WERI-Rb-1 (cell line): Measurements from ENCODE around the gene DALRD3.

Experiments
- DNase-seq: peaks from one replicate; pipeline ENCODE4 v3.0.0-alpha.2; 2020
- H3K27ac ChIP-seq: fragments of 250-450 bp; sonication (Bioruptor Pico); 2 replicates; pipeline ENCODE4 v1.5.1; 2020; ENCODE audit warnings: mild to moderate bottlenecking, moderate library complexity
- H3K27me3 ChIP-seq: fragments of 250-450 bp; sonication (Bioruptor Pico); 2 replicates; pipeline ENCODE4 v1.5.1; 2021; ENCODE audit warnings: mild to moderate bottlenecking, low read depth, moderate library complexity; ENCODE audit not compliant: insufficient read depth, severe bottlenecking
- H3K36me3 ChIP-seq: fragments of 250-450 bp; sonication (Bioruptor Pico); 2 replicates; pipeline ENCODE4 v1.5.1; 2020; ENCODE audit warnings: mild to moderate bottlenecking, moderate library complexity
- H3K4me3 ChIP-seq: 2 replicates; pipeline ENCODE4 v1.5.1; 2011; ENCODE audit warnings: low read depth, mild to moderate bottlenecking, control low read depth, low read length
- H3K9me3 ChIP-seq: fragments of 250-450 bp; sonication (Bioruptor Pico); 2 replicates; pipeline ENCODE4 v1.5.1; 2021; ENCODE audit warnings: mild to moderate bottlenecking, moderate library complexity; ENCODE audit not compliant: severe bottlenecking
- TF ChIP-seq, protein P1 (sequence below): IDR thresholded peaks from 2 replicates; pipeline ENCODE4 v1.5.1; 2011; ENCODE audit warnings: low read depth, mild to moderate bottlenecking, control low read depth, inconsistent platforms, low read length

The DALRD3 gene

GRCh38 chr3:49021213-49021812 lies 2.9 kb upstream of the DALRD3 start:
- TF ChIP-seq, protein P1, sequence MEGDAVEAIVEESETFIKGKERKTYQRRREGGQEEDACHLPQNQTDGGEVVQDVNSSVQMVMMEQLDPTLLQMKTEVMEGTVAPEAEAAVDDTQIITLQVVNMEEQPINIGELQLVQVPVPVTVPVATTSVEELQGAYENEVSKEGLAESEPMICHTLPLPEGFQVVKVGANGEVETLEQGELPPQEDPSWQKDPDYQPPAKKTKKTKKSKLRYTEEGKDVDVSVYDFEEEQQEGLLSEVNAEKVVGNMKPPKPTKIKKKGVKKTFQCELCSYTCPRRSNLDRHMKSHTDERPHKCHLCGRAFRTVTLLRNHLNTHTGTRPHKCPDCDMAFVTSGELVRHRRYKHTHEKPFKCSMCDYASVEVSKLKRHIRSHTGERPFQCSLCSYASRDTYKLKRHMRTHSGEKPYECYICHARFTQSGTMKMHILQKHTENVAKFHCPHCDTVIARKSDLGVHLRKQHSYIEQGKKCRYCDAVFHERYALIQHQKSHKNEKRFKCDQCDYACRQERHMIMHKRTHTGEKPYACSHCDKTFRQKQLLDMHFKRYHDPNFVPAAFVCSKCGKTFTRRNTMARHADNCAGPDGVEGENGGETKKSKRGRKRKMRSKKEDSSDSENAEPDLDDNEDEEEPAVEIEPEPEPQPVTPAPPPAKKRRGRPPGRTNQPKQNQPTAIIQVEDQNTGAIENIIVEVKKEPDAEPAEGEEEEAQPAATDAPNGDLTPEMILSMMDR = no peak
- peak; percentile 99 for DNase-seq
- Histone ChIP-seq H3K36me3 (peaks cover 35% of the 10 kb centered on the region), H3K9me3 (no peaks in the 10 kb centered on the region), H3K27ac (peak overlapping the region; percentile 97), H3K27me3 (no peaks in the 10 kb centered on the region), H3K4me3 (peak overlapping the region; percentile 75)

- H3K27me3 ChIP-seq = no peaks in the 10 kb centered on the region
- TF ChIP-seq, protein P1 = no peak
- DNase-seq = peak; percentile 60
- peaks cover 35% of the 10 kb centered on the region for H3K36me3 ChIP-seq
- no peaks in the 10 kb centered on the region for H3K9me3 ChIP-seq
- H3K27ac ChIP-seq = peak overlapping the region; percentile 97
- H3K4me3 ChIP-seq = peak overlapping the region; percentile 75
These were observed 2.2 kb upstream of the DALRD3 start for GRCh38 chr3:49020330-49021212.

DNA sequence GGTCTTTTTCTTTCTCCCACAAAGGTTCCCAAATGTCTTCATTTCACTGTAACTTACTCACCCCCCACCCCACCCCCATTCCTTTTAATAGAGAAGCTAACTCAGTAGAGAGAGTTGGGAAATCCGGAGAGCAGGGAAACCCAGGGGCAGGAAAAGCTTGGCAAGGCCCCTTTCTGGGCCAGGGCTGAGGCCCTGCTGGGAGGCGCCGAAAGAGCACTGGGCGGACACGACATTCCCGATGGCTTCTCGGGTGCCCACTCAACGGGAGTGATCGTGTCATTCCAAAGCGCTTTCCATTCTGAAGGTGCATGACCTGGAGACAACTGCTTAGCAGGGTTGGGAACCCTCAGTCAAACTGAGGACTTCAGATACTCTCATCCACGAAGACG lies 1.6 kb upstream of the DALRD3 start:
- DNase-seq = no peak
- Histone ChIP-seq H3K36me3 (peaks cover 35% of the 10 kb centered on the region), H3K27ac (peak overlapping the region; percentile 97), H3K9me3 (no peaks in the 10 kb centered on the region), H3K27me3 (no peaks in the 10 kb centered on the region), H3K4me3 (peak overlapping the region; percentile 75)
- TF ChIP-seq, protein P1 = no peak

DNA sequence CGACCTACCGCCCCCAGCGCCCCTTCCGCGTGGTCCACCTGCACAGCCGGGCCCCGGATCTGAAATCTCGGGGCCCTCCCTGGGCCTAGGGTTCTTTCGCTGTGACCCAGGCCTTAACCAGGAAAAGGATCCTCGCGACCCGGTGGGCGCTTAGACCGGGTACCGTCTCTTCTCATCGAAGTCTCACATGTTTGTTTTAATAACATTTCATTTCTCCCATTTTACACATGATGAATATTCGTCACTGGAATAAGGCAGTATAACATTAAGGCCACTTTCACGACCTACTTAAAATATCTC lies 277 bp upstream of the DALRD3 start:
- DNase-seq = no peak
- TF ChIP-seq, protein P1 = no peak
- H3K4me3 ChIP-seq = peak overlapping the region; percentile 74
- no peaks in the 10 kb centered on the region for H3K27me3 ChIP-seq
- peak overlapping the region; percentile 66 for H3K27ac ChIP-seq
- H3K36me3 ChIP-seq = peaks cover 35% of the 10 kb centered on the region
- no peaks in the 10 kb centered on the region for H3K9me3 ChIP-seq

DNA sequence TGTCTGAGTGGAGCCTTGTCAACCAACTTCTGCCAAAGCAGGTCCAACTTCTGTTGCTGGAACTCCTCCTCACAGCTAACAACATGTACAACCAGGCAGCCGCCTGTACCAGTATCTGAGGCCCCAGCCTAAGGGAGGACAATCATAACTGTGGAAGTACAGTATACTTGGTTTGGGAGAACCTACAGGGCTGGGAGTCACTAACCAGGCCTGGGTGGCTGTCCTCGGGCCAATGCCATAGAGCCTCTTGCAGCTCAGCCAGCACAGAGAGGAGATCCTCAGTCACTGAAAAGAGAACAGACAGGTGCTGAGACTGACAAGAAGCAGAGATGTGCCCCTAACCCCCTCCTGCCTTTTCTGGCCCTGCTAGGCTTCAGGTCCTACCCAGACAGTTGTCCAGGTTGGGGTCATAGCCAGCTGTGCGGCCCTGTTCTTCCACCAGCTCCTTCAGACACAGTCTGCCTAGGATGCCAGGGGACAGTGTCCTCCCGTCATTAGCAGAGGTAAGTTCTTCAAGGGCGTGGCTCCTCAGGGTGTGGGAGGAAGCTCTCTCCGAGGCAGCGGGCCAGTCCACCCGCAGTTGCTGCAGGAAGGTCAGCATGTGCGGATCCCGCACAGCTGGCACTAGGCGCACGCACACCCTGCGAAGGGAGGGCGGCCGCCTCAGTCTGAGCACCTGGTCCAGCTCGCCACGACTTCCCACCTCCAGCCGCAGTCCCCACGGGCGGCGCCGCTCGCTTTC lies 980 bp downstream of the DALRD3 start:
- no peak for DNase-seq
- no peaks in the 10 kb centered on the region for H3K9me3 ChIP-seq

More for the DNA sequence above, 980 bp downstream of the DALRD3 start:
- Histone ChIP-seq H3K27ac (peak overlapping the region; percentile 66), H3K27me3 (no peaks in the 10 kb centered on the region), H3K4me3 (peak overlapping the region; percentile 74), H3K36me3 (peaks cover 41% of the 10 kb centered on the region)
- TF ChIP-seq, protein P1 = no peak
